ENCODE measurements around the gene MYH6.
"Not testable (repeated sequence)": the region's sequence is repeated elsewhere in the genome, so short reads cannot be mapped to it uniquely, and the experiment has no call there.

Gene MYH6

DNA sequence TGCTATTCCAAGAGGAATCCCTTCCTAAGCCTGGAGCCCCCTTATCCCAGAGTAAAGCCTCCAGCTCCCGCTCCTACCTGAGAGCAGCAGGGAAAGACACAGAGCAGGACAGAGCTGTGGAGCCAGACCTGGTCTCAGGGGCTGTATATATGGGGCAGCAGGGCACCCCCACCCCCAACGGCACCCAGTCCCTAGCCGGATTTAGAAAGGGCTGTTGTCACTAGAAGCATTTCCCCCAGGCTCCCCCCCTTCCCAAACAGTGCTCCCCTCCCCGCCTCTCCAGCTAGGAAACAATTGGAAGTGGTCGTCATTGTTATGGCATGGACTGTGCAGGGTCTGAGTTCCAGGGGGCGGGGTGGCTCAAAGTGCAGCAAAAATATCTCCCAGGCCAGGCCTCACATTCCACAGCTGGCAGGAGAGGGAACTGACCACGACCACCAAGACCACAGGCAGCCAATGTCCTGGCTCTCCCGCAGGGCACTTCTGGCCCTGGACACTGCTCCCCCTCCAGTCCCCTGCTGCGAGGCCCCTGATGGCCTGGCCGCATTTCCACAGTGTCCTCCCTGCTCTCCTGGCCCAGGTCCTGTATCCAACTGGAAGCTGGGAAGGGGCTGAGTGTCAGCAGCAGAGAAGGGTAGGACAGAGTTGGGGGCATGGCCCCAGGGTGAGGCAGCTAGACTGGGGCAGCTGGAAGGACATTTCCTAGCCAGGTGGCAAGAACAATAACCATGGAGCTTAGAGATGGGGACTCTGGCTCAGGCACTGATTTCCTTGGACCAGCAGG is 27.7 kb upstream of the MYH6 start, which contains the start of gene MYH7:
MYH7 (minus strand) TSS at position 118 of the 784 bp plus-strand sequence. CDS start 1,928 bp downstream, outside the sequence.
- DNase-seq = no peak

DNA sequence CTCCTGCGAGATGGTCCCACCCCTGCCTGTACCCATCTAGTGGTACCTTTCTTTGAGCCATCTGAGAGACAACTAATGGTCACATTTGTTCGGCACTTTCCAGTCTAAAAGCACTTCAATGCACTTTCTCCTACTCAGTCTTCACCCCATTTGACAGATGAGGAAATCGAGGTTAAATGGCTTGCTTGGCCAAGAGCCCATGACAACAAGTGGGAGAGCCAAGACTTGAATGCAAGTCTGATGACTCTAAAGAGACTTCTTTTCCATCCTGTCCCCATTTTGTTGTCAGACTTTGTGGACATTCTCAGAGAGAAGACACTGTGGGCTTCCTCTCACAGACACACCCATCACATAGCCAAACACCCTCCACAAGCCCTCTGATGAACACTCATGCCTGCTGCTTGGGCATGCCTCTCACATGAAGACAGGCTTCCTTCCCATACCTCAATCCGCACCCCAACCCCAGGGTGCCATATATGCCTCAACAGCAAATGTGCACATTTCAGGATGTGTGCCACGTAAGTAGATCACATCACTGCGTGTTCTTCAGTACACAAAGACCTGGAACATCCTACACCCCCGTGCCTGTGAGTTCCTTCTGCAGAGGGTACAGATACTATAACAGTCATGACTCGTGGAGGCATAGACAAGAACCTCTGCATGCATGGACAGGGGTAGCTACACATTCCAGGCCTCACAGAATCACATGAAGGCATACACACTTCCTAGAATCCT is 26.6 kb upstream of the MYH6 start:
- no peak for DNase-seq

DNA sequence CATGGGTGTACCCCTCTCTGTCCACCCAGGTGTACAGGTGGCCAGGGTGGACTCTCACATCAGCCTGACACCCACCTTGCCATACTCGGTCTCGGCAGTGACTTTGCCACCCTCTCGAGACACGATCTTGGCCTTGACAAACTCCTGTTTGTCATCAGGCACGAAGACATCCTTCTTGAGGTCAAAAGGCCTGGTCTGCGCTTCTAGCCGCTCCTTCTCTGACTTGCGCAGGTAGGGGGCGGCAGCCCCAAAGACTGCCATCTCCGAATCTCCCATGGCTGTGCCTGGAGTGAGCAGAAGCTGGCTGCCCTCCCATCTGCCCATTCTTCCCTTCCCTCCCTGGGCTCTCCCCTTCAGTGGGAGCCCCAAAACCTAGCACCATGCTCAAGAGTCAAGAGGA is 25.4 kb upstream of the MYH6 start:
- no peak for DNase-seq

DNA sequence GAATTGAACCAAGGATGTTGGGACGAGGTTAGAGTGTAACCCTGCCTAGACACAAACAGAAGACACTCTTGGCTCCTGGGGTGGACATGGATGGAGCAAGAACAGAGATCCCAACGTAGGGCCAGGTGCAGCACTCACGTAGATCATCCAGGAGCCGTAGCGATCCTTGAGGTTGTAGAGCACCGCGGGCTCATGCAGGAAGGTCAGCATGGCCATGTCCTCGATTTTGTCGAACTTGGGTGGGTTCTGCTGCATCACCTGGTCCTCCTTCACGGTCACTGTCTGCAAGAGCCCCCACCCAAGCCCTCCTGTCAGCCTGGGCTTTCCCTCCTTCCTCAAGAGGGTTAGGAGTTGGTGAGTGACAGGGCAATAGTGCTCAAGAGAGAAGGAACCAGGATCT is 24.9 kb upstream of the MYH6 start:
- DNase-seq = no peak

DNA sequence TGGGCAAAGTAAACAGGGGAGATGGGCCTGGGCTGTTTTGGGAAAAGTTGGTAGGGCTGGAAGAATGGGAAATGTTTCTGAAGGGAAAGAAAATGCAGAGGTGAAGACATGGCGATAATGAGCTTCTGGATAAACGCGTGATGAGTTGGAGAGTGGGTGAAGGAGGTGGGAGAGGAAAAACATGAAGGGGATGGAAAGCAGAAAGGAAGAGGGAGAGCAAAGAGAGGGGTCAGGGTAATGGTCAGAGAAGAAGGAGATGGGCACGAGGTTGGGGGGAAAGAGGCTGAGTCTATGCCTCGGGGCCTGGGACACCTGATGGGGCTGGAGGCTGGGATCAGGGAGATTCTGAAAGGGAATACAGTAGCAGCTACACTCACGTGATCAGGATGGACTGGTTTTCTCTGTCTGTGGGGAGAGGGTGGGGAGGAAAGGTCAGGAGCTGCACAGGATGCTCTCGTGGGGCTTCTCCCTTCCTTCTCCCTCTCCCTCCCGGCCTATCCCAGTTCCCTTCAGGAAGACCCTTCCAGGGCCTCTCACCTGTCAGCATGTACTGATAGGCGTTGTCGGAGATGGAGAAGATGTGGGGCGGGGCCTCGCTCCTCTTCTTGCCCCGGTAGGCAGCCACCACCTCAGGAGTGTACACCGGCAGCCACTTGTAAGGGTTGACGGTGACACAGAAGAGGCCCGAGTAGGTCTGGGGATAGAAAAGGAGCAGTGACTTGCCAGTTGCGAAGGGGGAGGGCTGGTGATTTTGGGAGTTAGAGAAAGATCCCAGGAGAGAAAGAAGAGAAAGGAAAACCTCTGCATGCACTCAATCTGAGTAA is 24.2 kb upstream of the MYH6 start:
- DNase-seq = no peak

DNA sequence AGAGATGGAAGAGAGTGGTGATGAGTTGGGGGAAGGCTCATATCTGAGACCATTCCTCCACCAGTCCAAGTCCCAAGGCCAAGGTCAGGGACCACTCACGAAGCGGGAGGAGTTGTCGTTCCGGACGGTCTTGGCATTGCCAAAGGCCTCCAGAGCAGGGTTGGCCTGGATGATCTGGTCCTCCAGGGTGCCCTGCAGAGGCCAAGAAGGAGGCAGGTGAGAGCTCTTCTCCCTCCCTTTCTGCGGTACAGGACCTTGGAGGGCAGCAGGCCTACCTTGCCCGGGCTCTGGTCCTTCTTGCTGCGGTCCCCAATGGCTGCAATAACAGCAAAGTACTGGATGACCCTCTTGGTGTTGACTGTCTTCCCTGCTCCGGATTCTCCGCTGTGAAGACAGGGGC is 23.4 kb upstream of the MYH6 start:
- no peak for DNase-seq

DNA sequence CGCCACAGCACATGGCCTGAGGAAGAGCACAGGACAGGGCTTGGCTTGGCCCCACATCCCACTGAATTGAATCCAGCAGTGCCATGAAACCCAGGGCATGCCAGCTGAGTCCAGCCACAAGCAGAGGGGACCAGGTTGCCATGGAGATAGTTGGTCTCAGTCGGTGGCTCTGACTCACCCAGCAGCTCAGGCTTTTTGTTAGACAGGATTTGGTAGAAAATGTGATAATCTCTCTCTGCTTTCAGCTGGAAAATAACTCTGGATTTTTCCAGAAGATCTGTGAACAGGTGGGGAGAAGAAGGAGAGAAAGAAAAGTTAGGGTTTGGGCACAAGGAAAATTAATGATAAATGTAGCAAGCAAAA is 22.6 kb upstream of the MYH6 start:
- no peak for DNase-seq

DNA sequence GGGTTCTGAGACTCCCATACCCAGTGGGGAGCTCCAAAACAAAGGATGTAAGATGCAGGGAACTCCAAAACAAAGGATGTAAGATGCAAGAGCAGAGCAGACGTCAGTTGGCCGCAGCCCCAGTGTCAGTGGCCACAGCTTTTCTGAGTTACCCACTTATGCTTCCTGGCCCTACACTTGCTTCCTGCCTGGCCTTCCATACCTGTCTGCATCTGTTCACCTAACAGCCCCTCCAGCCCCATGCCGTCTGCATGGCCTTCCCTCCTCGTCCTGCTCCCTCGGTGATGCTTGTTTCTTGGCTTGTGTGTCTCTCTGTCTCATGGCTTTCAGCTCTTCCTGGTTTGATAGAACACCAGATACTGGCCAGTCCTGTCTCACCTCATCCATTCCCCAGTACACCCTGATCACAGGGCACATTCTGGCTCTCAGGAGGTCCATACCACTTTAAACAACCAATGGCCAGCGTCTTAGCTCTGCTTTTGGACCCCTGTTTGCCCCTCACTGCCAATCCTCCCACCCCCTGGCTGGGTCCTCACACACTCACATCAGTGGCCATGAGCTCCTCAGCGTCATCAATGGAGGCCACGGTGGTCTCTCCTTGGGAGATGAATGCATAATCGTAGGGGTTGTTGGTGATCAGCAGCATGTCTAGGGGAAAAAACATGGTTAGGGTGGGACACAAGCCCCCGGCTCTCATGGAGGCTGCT is 22.1 kb upstream of the MYH6 start:
- DNase-seq = no peak

DNA sequence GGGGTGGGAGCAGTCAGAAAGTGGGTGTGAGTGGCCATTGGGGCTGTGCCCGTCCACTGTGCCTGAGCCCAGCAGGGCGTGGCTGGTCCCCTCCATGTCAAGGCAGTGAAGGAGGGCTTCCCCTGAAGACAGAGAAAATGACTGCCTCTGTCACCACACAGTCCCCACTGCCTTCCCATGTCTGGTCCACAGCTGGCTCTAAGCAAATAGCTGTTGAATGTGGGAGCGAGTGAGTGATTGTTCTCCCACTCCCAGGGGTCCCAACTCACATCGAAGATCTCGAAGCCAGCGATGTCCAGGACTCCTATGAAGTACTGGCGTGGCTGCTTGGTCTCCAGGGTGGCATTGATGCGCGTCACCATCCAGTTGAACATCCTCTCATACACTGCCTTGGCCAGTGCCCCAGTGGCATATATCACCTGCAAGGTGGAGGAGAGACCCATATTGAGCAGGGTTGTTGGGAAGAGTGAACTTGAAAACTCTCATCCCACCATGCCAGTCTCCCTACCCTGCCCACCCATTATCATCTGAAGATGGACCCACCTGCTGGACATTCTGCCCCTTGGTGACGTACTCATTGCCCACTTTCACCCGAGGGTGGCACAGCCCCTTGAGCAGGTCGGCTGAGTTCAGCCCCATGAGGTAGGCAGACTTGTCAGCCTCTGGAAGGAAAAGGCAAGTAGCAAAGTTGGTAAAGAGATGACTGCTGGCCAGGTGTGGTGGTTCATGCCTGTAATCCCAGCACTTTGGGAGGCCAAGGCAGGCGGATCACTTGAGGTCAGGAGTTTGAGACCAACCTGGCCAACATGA is 20.8 kb upstream of the MYH6 start:
- DNase-seq = no peak

DNA sequence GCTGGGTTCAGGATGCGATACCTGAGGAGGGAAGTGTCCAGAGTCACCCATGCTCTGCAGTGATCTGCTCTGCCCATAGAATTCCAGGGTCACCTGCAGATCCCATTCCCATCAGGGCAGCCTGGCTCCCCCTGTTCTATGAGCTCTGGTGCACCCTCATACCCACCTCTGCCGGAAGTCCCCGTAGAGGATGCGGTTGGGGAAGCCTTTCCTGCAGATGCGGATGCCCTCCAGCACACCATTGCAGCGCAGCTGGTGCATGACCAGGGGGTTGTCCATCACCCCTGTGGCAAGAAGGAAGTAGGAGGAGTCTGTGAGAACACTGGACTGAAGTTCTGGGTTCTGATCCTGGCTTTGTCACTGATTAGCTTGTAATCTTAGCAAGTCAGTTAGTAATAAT is 17.7 kb upstream of the MYH6 start:
- DNase-seq = not testable (repeated sequence)

DNA sequence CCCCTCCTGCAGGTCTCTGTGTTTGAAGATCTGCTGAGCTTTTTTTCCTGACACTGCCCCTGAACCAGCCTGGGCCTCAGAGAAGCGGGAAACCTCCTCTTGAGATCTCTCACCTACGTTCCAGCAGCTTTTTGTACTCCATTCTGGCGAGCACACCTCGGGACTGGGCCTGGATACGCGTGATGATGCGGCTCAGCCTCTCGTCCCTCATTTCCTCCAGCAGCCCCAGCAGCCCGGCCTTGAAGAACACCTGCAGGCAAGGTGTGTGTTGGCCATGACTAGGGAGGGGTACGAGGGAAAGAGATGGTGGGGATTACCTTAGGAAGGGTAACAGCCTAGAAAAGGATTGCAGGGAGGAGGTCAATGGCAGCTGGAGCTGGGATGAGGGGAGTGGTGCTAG is 17.1 kb upstream of the MYH6 start:
- no peak for DNase-seq

DNA sequence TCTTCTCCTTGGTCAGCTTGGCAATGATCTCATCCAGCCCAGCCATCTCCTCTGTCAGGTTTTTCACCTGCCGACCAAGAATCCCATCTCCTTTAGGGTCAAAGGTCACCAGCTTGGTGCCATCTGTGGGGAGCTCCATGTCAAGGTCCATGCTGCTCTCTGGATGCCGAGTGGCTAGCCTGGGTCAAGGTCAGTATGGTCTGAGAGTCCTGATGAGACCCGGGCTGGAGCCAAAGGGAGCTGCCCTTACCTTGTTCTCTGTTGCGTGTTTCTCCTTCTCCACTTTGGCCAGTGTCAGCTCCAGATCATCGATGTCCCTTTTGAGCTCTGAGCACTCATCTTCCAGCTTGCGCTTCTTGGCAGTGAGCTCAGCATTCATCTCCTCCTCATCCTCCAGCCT is 15.6 kb upstream of the MYH6 start:
- DNase-seq = no peak

DNA sequence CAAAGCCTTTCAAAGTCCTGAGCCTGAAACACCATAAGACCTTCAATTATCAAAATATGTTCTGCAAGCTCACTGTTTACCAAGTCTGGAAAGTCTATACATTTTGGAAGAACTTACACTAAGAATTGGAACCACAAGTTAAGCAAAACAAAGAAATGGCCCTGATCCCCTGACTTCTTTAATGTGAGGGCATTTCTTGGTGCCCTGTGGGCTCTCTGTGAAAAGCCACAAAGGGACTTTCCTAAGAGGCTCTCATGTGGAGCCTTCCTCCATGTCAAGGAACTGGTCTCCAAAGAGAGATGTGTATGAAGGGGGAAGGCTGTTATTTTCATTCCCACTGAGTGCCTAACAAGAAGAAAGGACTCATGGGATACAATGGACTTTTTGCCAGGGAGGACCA is 13.5 kb upstream of the MYH6 start:
- DNase-seq = no peak

DNA sequence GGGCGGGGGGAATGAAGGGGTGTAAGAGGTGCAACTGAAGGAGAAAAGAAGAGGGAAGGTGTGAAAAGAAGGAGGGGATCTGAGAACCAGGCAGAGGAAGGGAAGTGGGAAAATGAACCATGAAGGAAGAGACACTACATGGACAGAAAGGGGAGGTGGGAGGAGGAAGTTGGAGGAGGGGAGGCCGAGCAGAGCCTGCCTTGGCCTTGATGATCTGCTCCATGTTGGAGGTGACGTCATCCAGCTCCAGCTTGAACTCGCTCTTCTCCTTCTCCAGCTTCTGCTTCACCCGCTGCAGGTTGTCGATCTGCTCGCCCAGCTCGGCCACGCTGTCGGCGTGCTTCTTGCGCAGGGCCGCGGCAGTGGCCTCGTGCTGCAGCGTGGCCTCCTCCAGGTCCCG is 11.6 kb upstream of the MYH6 start:
- DNase-seq = not testable (repeated sequence)

DNA sequence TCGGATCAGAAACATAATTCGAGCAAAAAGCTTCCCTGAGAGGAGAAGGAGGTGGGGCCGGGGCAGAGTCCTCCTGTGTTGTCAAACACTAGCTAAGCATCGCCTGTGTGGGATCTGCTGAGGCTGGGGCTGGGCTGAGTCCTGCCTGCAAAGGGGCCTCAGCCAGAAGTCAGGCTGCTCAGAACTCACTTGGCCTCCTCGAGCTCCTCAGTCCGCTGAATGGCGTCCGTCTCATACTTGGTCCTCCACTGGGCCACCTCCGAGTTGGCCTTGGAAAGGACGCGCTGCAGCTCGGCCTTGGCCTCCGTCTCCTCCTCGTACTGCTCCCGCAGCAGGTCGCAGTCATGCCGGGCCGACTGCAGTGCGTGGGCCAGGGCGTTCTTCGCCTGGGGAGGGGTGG is 9.9 kb upstream of the MYH6 start:
- DNase-seq = no peak

DNA sequence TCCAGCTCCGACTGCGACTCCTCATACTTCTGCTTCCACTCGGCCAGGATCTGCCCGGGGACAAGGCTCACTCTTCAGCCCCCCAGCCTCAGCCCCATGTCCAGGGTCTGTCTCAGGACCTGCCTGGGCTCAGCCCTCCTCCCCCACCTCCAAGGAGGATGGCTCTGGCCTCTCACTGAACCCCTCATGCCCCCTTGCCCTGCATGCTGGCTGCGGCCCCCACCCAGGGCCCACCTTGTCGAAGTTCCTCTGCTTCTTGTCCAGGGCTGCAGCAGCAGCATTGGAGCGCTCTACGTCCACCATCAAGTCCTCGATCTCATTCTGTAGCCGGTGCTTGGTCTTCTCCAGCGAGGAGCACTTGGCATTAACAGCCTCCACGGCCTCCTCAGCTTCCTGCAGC is 9.2 kb upstream of the MYH6 start:
- not testable (repeated sequence) for DNase-seq

DNA sequence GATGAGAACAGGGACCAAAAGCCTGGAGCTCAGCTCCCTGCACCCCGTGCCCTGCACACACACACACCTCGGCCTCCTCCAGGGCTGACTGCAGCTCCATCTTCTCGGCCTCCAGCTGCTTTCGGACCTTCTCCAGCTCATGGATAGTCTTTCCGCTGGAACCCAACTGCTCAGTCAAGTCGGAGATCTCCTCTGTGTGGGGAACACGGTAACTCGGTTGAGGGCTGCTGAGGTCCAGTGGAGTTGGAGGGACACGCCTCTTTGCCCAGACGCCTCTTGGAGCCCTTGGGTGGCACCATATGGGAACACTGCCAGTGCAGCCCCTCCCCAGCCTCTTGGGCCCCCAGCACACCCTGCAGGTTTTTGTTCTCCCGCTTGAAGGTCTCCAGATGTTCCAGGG is 8.7 kb upstream of the MYH6 start:
- no peak for DNase-seq

DNA sequence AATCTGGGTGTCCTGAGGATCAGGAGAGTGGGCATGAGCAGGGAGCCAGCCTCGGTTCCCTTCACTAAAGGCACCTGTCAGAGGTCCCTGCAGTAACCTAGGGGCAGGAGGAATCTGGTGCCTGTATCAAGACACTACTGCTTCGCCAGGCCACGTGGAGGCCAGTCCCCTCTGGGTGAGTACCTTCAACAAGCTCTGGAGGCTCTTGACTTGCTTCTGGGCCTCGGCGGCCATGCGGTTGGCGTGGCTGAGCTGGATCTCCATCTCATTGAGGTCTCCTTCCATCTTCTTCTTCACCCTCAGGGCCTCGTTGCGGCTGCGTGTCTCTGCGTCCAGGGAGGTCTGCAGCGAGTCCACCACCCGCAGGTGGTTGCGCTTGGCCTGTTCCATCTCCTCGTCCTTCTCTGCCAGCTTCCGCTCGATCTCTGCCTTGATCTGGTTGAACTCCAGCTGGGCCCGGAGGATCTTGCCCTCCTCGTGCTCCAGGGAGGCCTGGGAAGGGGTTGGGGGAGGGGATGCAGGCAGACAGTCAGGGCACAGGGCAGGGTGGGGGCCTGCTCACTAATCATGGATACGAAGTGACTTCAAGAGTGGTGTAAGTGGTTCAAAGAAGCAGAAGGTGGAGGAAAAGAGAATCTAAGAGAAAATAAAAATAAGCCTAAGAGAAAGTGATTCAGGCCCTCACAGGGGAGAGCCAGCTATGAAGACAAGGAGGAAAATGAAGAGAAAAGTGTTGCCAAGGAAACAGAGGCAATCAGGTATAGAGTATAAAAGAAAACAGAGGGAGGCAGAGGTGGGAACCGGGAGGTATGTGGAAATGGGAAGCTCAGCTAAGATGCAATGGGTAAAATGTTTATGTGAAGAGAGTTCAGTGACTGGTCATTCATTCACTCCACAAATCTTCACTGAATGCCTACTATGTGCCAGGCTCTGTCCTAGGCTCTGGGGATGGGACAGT is 8.0 kb upstream of the MYH6 start:
- DNase-seq = no peak

DNA sequence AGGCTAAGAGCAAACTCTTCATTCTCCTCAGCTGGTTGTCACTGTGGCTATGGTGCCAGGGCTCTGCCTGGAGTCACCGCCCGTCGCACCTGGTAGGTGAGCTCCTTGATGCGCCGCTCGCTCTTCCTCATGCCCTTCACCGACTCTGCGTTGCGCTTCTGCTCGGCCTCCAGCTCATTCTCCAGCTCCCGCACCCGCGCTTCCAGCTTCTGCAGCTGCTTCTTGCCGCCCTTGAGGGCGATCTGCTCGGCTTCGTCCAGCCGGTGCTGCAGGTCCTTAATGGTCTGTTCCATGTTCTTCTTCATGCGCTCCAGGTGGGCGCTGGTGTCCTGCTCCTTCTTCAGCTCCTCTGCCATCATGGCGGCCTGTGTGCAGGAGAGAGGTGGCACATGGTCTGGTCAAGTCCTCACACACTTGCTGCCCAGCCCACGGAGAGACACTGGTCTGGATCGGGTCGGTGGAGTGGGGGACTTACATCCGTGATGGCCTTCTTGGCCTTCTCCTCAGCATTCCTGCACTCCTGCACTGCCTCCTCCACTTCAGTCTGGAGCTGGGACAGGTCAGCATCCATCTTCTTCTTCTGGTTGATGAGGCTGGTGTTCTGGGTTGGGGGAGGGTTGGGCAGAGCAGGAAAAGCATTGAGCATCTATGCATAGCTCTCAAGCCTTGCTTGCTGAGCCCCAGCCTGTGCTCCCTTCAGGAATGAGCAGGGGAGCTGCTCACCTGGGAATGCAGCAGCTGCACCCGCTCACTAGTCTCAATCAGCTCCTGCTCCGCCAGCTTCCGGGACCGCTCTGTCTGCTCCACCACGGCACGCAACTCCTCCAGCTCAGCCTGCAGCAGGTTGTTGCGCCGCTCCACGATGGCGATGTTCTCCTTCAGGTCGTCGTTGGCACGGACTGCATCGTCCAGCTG is 7.1 kb upstream of the MYH6 start:
- no peak for DNase-seq

DNA sequence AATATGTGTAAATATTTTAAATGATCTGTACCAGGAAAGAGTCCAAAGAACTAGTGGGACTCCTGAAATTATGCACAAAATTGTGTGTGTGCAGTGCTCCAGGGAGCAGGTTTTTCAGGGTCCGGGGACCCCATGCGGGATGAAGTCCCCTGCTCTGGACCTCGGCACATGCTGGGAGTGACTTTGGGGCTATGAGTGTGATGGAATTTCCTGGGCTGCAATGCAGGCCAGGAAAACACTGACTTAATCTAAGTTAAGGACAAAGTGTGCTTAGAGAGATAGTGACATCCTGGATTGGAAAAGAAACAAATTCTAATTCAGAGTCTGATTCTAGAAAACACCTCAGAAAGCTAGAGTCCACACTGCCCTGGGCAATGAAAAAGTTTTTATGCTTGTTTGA is 6.2 kb upstream of the MYH6 start:
- DNase-seq = no peak
